ENCODE measurements around the gene AMBRA1.

DNA sequence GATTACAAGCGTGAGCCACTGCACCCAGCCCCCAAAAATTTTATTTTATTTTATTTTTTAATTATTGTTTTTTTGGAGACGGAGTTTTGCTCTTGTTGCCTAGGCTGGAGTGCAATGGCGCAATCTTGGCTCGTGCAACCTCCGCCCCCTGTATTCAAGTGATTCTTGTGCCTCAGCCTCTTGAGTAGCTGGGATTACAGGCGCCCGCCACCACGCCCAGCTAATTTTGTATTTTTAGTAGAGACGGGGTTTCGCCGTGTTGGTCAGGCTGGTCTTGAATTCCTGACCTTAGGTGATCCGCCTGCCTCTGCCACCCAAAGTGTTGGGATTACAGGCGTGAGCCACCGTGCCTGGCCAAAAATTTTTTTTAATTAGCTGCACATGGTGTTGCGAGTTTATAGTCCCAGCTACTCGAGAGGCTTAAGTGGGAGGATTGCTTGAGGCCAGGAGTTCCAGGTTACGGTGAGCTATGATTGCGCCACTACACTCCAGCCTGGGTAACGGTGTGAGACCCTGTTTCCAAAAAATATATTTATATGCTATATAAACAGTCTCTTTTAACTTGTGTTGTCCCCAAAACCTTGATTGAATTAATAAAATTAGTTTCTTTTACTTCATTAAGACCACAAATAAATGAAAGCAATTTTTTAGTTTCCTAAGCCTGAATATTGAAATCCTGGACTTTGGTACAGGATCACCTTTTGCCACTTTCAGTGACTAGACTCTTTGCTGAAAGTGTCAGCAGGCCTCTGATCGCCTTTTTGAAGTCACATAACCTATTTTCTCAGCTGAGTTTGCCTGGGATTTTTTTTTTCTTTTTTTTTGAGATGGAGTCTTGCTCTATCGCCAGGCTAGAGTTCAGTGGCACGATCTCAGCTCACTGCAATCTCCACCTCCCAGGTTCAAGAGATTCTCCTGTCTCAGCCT, 39.7 kb upstream of the AMBRA1 start:
- no peak for TF ChIP-seq CTCF (IDR thresholded peaks at IDR 0.05)
- TF ChIP-seq POLR2A (IDR thresholded peaks at IDR 0.05) = no peak
